Naive thymus-derived CD4-positive, alpha-beta T cell (primary cell): ENCODE data around the gene XYLT1. TPM values are rescaled to one million over a fixed set of nuclear protein-coding genes. Genes with fewer than 3 reads are reported as not detected.

Experiments used
- ATAC-seq: fragments of 150-1000 bp; cut with Tn5 transposase; 2 replicates; pipeline ENCODE4 v1.10.0; 2021; ENCODE audit warnings: mild to moderate bottlenecking, moderate library complexity
- CTCF ChIA-PET: fragments of 350-600 bp; sonication (Branson Sonifier 250); formaldehyde crosslinking; loops from one replicate; lab custom pipeline; 2021; ENCODE audit warnings: antibody characterized with exemption; lab: Charles Lee
- POLR2A ChIA-PET: fragments of 350-600 bp; sonication (Branson Sonifier 250); formaldehyde crosslinking; loops from one replicate; lab custom pipeline; 2021; ENCODE audit warnings: antibody characterized with exemption, inconsistent platforms; lab: Charles Lee
- DNase-seq, 9 donors: peaks; one replicate each; pipeline versions ENCODE4 v3.0.0 to v3.0.0-alpha.2; 2020 to 2022; ENCODE audit warnings: mixed read lengths in 1 of 9
- H3K27ac ChIP-seq: one replicate; pipeline ENCODE4 v1.7.0; 2013; ENCODE audit warnings: mild to moderate bottlenecking, low read depth, low read length, moderate library complexity
- H3K27me3 ChIP-seq, 2 donors: one replicate each; pipeline ENCODE4 v1.7.0; 2013; ENCODE audit warnings: low read length in 2 of 2, mild to moderate bottlenecking in 2 of 2, moderate library complexity in 2 of 2; ENCODE audit not compliant: control insufficient read depth in 2 of 2, insufficient read depth in 2 of 2
- H3K36me3 ChIP-seq, 3 experiments: 1 replicate in 2 of 3; 2 replicates in 1 of 3; pipeline ENCODE4 v1.7.0; 2013; ENCODE audit warnings: low read length in 3 of 3, mild to moderate bottlenecking in 3 of 3, moderate library complexity in 1 of 3; ENCODE audit not compliant: insufficient read depth in 3 of 3, control insufficient read depth in 2 of 3
- H3K4me1 ChIP-seq, 2 donors: one replicate each; pipeline ENCODE4 v1.7.0; 2013; ENCODE audit warnings: low read length in 2 of 2, mild to moderate bottlenecking in 2 of 2, moderate library complexity in 1 of 2; ENCODE audit not compliant: control insufficient read depth in 2 of 2, insufficient read depth in 2 of 2
- H3K4me3 ChIP-seq: 2 replicates; pipeline ENCODE4 v1.7.0; 2013; ENCODE audit warnings: mild to moderate bottlenecking, low read length
- H3K9me3 ChIP-seq, 3 experiments: 1 replicate in 2 of 3; 2 replicates in 1 of 3; pipeline ENCODE4 v1.7.0; 2013; ENCODE audit warnings: low read length in 3 of 3; ENCODE audit not compliant: control insufficient read depth in 2 of 3
- H3K27ac Mint-ChIP-seq, 9 donors: one replicate each; pipeline ENCODE4 v1.8.0; 2020 to 2022; ENCODE audit warnings: mixed read lengths in 9 of 9, mild to moderate bottlenecking in 8 of 9, moderate library complexity in 5 of 9, inconsistent platforms in 2 of 9
- H3K27me3 Mint-ChIP-seq, 5 donors: one replicate each; pipeline ENCODE4 v1.8.0; 2021 to 2022; ENCODE audit warnings: mixed read lengths in 5 of 5, mild to moderate bottlenecking in 1 of 5
- H3K36me3 Mint-ChIP-seq, 5 donors: one replicate each; pipeline ENCODE4 v1.8.0; 2020 to 2022; ENCODE audit warnings: mixed read lengths in 5 of 5, mild to moderate bottlenecking in 3 of 5, inconsistent platforms in 1 of 5
- H3K4me1 Mint-ChIP-seq, 7 donors: one replicate each; pipeline ENCODE4 v1.8.0; 2020 to 2022; ENCODE audit warnings: mixed read lengths in 7 of 7, mild to moderate bottlenecking in 3 of 7, inconsistent platforms in 1 of 7
- H3K4me3 Mint-ChIP-seq, 10 donors: one replicate each; pipeline ENCODE4 v1.8.0; 2020 to 2022; ENCODE audit warnings: mild to moderate bottlenecking in 10 of 10, mixed read lengths in 10 of 10, moderate library complexity in 6 of 10, inconsistent platforms in 2 of 10
- H3K9me3 Mint-ChIP-seq, 11 donors: one replicate each; pipeline ENCODE4 v1.8.0; 2020 to 2022; ENCODE audit warnings: mixed read lengths in 11 of 11, mild to moderate bottlenecking in 4 of 11, inconsistent platforms in 1 of 11, moderate library complexity in 1 of 11
- intact Hi-C, 2 donors: fragments of 100-400 bp; cut with micrococcal nuclease; formaldehyde crosslinking; loops; one replicate each; pipeline ENCODE4 v1.15.1; 2023
- polyA plus RNA-seq, 2 donors: library from polyadenylated mRNA; unstranded; fragments of 300-500 nt; fragmentation: Illumina TruSeq; gene quantifications; one replicate each; pipeline ENCODE4 v1.2.3, GENCODE V29; 2021
- total RNA-seq, 6 experiments: library from RNA in 5 of 6; stranded (reverse) in 5 of 6; gene quantifications; 1 replicate in 5 of 6; 2 replicates in 1 of 6; pipeline ENCODE4 v1.2.3 and lab custom pipeline; 2021 to 2026

XYLT1 gene
- total and polyA plus RNA-seq, 7 experiments from 2014 or later, result 1.9 to 50.4 (median 37.9) TPM

GRCh38 chr16:17170435-17170834, 300.3 kb downstream of the XYLT1 start:
- Mint-ChIP-seq H3K36me3 (peaks cover 10 to 56% (median 35%) of the 10 kb centered on the region in 5 donors), H3K27me3 (no peaks in the 10 kb centered on the region), H3K4me1 (peaks cover 18 to 36% (median 30%) of the 10 kb centered on the region in 7 donors), H3K9me3 (peaks cover 0 to 5% (median 0%) of the 10 kb centered on the region in 11 donors), H3K4me3 (no peak overlapping the region), H3K27ac (no peak overlapping the region)
- ATAC-seq (no peak), DNase-seq (no peak)
- ChIA-PET POLR2A (no interaction called here), CTCF (no interaction called here)
- no peaks in the 10 kb centered on the region for H3K9me3 ChIP-seq
- H3K36me3 ChIP-seq, result peaks cover 0 to 4% (median 0%) of the 10 kb centered on the region in 3 experiments
- no peaks in the 10 kb centered on the region for H3K4me1 ChIP-seq
- H3K4me3 ChIP-seq, result no peak overlapping the region
- intact Hi-C loops, result no loop called here
- no peaks in the 10 kb centered on the region for H3K27me3 ChIP-seq
- no peak overlapping the region for H3K27ac ChIP-seq

GRCh38 chr16:17168181-17168580, 302.6 kb downstream of the XYLT1 start:
- Histone ChIP-seq H3K27me3 (no peaks in the 10 kb centered on the region), H3K27ac (no peak overlapping the region), H3K4me1 (no peaks in the 10 kb centered on the region), H3K9me3 (no peaks in the 10 kb centered on the region), H3K4me3 (no peak overlapping the region), H3K36me3 (peaks cover 0 to 4% (median 0%) of the 10 kb centered on the region in 3 experiments)
- intact Hi-C loops, result no loop called here
- H3K9me3 Mint-ChIP-seq, result peaks cover 0 to 3% (median 0%) of the 10 kb centered on the region in 11 donors
- no peak overlapping the region for H3K27ac Mint-ChIP-seq
- DNase-seq (no peak), ATAC-seq (no peak)
- POLR2A ChIA-PET, result no interaction called here
- no peaks in the 10 kb centered on the region for H3K27me3 Mint-ChIP-seq
- no peak overlapping the region for H3K4me3 Mint-ChIP-seq
- CTCF ChIA-PET, result interaction anchor here (0.6 kb wide), 1 partner anchor 1599 kb away, joined by 4 read pairs; no protein-coding TSS in a partner anchor
- H3K4me1 Mint-ChIP-seq, result peaks cover 10 to 23% (median 17%) of the 10 kb centered on the region in 7 donors
- peaks cover 10 to 54% (median 35%) of the 10 kb centered on the region in 5 donors for H3K36me3 Mint-ChIP-seq

GRCh38 chr16:17166095-17166494, 304.7 kb downstream of the XYLT1 start:
- peaks cover 6 to 48% (median 36%) of the 10 kb centered on the region in 5 donors for H3K36me3 Mint-ChIP-seq
- Histone ChIP-seq H3K27me3 (no peaks in the 10 kb centered on the region), H3K27ac (no peak overlapping the region), H3K4me1 (no peaks in the 10 kb centered on the region), H3K9me3 (no peaks in the 10 kb centered on the region), H3K36me3 (peaks cover 0 to 4% (median 0%) of the 10 kb centered on the region in 3 experiments), H3K4me3 (no peak overlapping the region)
- intact Hi-C loops, result no loop called here
- no peak for ATAC-seq
- ChIA-PET POLR2A (interaction anchor here (0.7 kb wide), 1 partner anchor 31 kb away, joined by 4 read pairs; no protein-coding TSS in a partner anchor), CTCF (no interaction called here)
- H3K27ac Mint-ChIP-seq, result no peak overlapping the region
- H3K9me3 Mint-ChIP-seq, result peaks cover 0 to 3% (median 0%) of the 10 kb centered on the region in 11 donors
- no peak overlapping the region for H3K4me3 Mint-ChIP-seq
- H3K4me1 Mint-ChIP-seq, result peaks cover 6 to 19% (median 13%) of the 10 kb centered on the region in 7 donors
- H3K27me3 Mint-ChIP-seq, result no peaks in the 10 kb centered on the region
- DNase-seq, result no peak

GRCh38 chr16:17162560-17162959, 308.2 kb downstream of the XYLT1 start:
- Mint-ChIP-seq H3K27me3 (no peaks in the 10 kb centered on the region), H3K27ac (no peak overlapping the region), H3K36me3 (peaks cover 6 to 54% (median 34%) of the 10 kb centered on the region in 5 donors), H3K9me3 (no peaks in the 10 kb centered on the region), H3K4me3 (no peak overlapping the region), H3K4me1 (peaks cover 0 to 12% (median 5%) of the 10 kb centered on the region in 7 donors)
- ChIA-PET POLR2A (interaction anchor here (0.6 kb wide), 1 partner anchor 177 kb away, joined by 6 read pairs; no protein-coding TSS in a partner anchor), CTCF (no interaction called here)
- no peaks in the 10 kb centered on the region for H3K9me3 ChIP-seq
- H3K4me1 ChIP-seq, result no peaks in the 10 kb centered on the region
- H3K27ac ChIP-seq, result no peak overlapping the region
- peaks cover 0 to 10% (median 0%) of the 10 kb centered on the region in 3 experiments for H3K36me3 ChIP-seq
- H3K27me3 ChIP-seq, result no peaks in the 10 kb centered on the region
- DNase-seq (no peak), ATAC-seq (no peak)
- intact Hi-C loops, result no loop called here
- no peak overlapping the region for H3K4me3 ChIP-seq

- H3K9me3 Mint-ChIP-seq, result no peaks in the 10 kb centered on the region
- no peaks in the 10 kb centered on the region for H3K27me3 ChIP-seq
- H3K4me3 ChIP-seq, result no peak overlapping the region
- H3K36me3 Mint-ChIP-seq, result peaks cover 6 to 61% (median 34%) of the 10 kb centered on the region in 5 donors
- intact Hi-C loops, result no loop called here
- H3K36me3 ChIP-seq, result peaks cover 0 to 17% (median 0%) of the 10 kb centered on the region in 3 experiments
- H3K27ac Mint-ChIP-seq, result no peak overlapping the region
- no peak for ATAC-seq
- ChIA-PET CTCF (no interaction called here), POLR2A (no interaction called here)
- peaks cover 0 to 11% (median 4%) of the 10 kb centered on the region in 7 donors for H3K4me1 Mint-ChIP-seq
- H3K27ac ChIP-seq, result no peak overlapping the region
- H3K4me1 ChIP-seq, result no peaks in the 10 kb centered on the region
- H3K4me3 Mint-ChIP-seq, result no peak overlapping the region
- H3K27me3 Mint-ChIP-seq, result no peaks in the 10 kb centered on the region
- no peak for DNase-seq
- no peaks in the 10 kb centered on the region for H3K9me3 ChIP-seq
These were observed 309.8 kb downstream of the XYLT1 start for GRCh38 chr16:17160920-17161431.

GRCh38 chr16:17160285-17160853, 310.4 kb downstream of the XYLT1 start:
- Histone ChIP-seq H3K27me3 (no peaks in the 10 kb centered on the region), H3K4me1 (no peaks in the 10 kb centered on the region), H3K9me3 (no peaks in the 10 kb centered on the region), H3K36me3 (peaks cover 0 to 17% (median 0%) of the 10 kb centered on the region in 3 experiments), H3K27ac (no peak overlapping the region), H3K4me3 (no peak overlapping the region)
- no peak for DNase-seq
- Mint-ChIP-seq H3K4me1 (peaks cover 0 to 6% (median 3%) of the 10 kb centered on the region in 7 donors), H3K4me3 (no peak overlapping the region), H3K9me3 (no peaks in the 10 kb centered on the region), H3K27ac (no peak overlapping the region), H3K27me3 (no peaks in the 10 kb centered on the region), H3K36me3 (peaks cover 6 to 59% (median 34%) of the 10 kb centered on the region in 5 donors)
- POLR2A ChIA-PET, result no interaction called here
- intact Hi-C loops, result no loop called here
- ATAC-seq, result no peak
- CTCF ChIA-PET, result no interaction called here
